Keratinocyte (primary cell): ENCODE measurements around the gene SIDT2.

Experiments
- CTCF ChIP-seq, 3 experiments: IDR thresholded peaks in 1 of 3; conservative IDR thresholded peaks in 1 of 3; optimal IDR thresholded peaks in 1 of 3; 2 replicates in 2 of 3; 3 replicates in 1 of 3; pipeline versions ENCODE3 to v1.5.1; 2011; ENCODE audit warnings: low read length in 3 of 3, mild to moderate bottlenecking in 3 of 3, moderate library complexity in 2 of 3, control low read depth in 1 of 3, inconsistent platforms in 1 of 3; ENCODE audit not compliant: insufficient read depth in 2 of 3; ENCODE audit errors: extremely low read depth in 1 of 3
- EZH2 ChIP-seq: IDR thresholded peaks from one replicate; pipeline ENCODE4 v1.6.1; 2012; ENCODE audit warnings: inconsistent platforms, mild to moderate bottlenecking, low read length, moderate library complexity

- TF ChIP-seq CTCF (optimal IDR thresholded peaks at IDR 0.05 in 1 of 3, IDR thresholded peaks at IDR 0.05 in 1 of 3, conservative IDR thresholded peaks at IDR 0.05 in 1 of 3; ENCODE audit: extremely low read depth in 1 of 3, insufficient read depth in 2 of 3, low read length in 3 of 3), result no peak
- no peak for TF ChIP-seq EZH2
Observed at GRCh38 chr11:117195258-117195657, 16.7 kb downstream of the SIDT2 start.
